HG02852 (cell line): Measurements from ENCODE around the gene NUDT2.
"Not testable (repeated sequence)": the region's sequence is repeated elsewhere in the genome, so short reads cannot be mapped to it uniquely, and the experiment has no call there.

Experiments
- ATAC-seq: cut with Tn5 transposase; IDR thresholded peaks from one replicate; pipeline ENCODE4 v1.9.1; 2021; ENCODE audit warnings: mild to moderate bottlenecking, moderate library complexity; ENCODE audit not compliant: unreplicated experiment

The NUDT2 gene

GRCh38 chr9:34334916-34335315 is 5.5 kb downstream of the NUDT2 start:
- no peak for ATAC-seq

- ATAC-seq, result no peak
These were observed 6.0 kb downstream of the NUDT2 start for GRCh38 chr9:34335376-34335775.

GRCh38 chr9:34337403-34337802 is 8.0 kb downstream of the NUDT2 start:
- ATAC-seq, result no peak

- ATAC-seq, result not testable (repeated sequence)
These were observed 8.7 kb downstream of the NUDT2 start for GRCh38 chr9:34338079-34338478.

- no peak for ATAC-seq
These were observed 9.5 kb downstream of the NUDT2 start for GRCh38 chr9:34338665-34339385.

GRCh38 chr9:34341659-34342295 is 12.4 kb downstream of the NUDT2 start:
- no peak for ATAC-seq

GRCh38 chr9:34343090-34343489 is 13.7 kb downstream of the NUDT2 start:
- no peak for ATAC-seq

- no peak for ATAC-seq
These were observed 14.2 kb downstream of the NUDT2 start for GRCh38 chr9:34343605-34344004.

GRCh38 chr9:34346873-34347799 is 17.8 kb downstream of the NUDT2 start:
- ATAC-seq, result no peak

GRCh38 chr9:34347800-34348158 is 18.4 kb downstream of the NUDT2 start:
- no peak for ATAC-seq

- ATAC-seq, result no peak
These were observed 20.0 kb downstream of the NUDT2 start for GRCh38 chr9:34349324-34349723.

- ATAC-seq, result not testable (repeated sequence)
These were observed 22.8 kb downstream of the NUDT2 start for GRCh38 chr9:34352122-34352652.

- ATAC-seq, result not testable (repeated sequence)
These were observed 23.6 kb downstream of the NUDT2 start for GRCh38 chr9:34352957-34353356.

- ATAC-seq, result no peak
These were observed 33.3 kb downstream of the NUDT2 start for GRCh38 chr9:34362614-34363214.

GRCh38 chr9:34363619-34364351 is 34.4 kb downstream of the NUDT2 start:
- ATAC-seq, result no peak

GRCh38 chr9:34365282-34365681 is 35.9 kb downstream of the NUDT2 start:
- ATAC-seq, result no peak

- no peak for ATAC-seq
These were observed 37.0 kb downstream of the NUDT2 start for GRCh38 chr9:34366365-34366764.

- not testable (repeated sequence) for ATAC-seq
These were observed 38.5 kb downstream of the NUDT2 start for GRCh38 chr9:34367751-34368410.

GRCh38 chr9:34368796-34369195 is 39.4 kb downstream of the NUDT2 start:
- ATAC-seq, result not testable (repeated sequence)

GRCh38 chr9:34369636-34370035 is 40.3 kb downstream of the NUDT2 start:
- no peak for ATAC-seq
